Measurements from ENCODE around the gene SHKBP1. TPM values are rescaled to one million over a fixed set of nuclear protein-coding genes. Genes with fewer than 3 reads are reported as not detected.
A peak's percentile ranks its signal among the peaks of the same experiment; 100 is the strongest.

The SHKBP1 gene
- polyA plus RNA-seq, 1 experiment: 59.0 TPM

- no peak for DNase-seq (ENCODE audit: low read depth)
- Histone ChIP-seq H3K4me3 (ENCODE audit: low read depth, low read length) (peak within 1 kb of the TSS; percentile 42), H3K36me3 (ENCODE audit: control insufficient read depth, insufficient read depth, low read length) (no peaks in the 10 kb centered on the region), H3K27me3 (ENCODE audit: control insufficient read depth, insufficient read depth, low read length) (0 out of 2 replicates have a peak, but pooled peaks cover 2% of the 10 kb centered on the region)
- 0 out of 2 replicates have a peak, but pooled peaks have one; percentile 20 for TF ChIP-seq CTCF (IDR thresholded peaks at IDR 0.05; ENCODE audit: insufficient read depth, low read depth, low read length)
- CTCF ChIA-PET: interaction anchor here (0.6 to 10.4 kb wide), 13 partner anchors 15 to 296 kb away, joined by 3 to 171 read pairs (median 8); partner anchors contain the start of gene BLVRB
- POLR2A ChIA-PET: no interaction called here
Observed at GRCh38 chr19:40601134-40601974, 24.7 kb downstream of the SHKBP1 start, which contains the start of gene LTBP4. Gene LTBP4, plus strand, starts transcription at chr19:40601369. Its CDS starts 19 bp downstream, at chr19:40601388.

GRCh38 chr19:40603071-40603388 is 26.4 kb downstream of the SHKBP1 start:
- Histone ChIP-seq H3K27me3 (ENCODE audit: control insufficient read depth, insufficient read depth, low read length) (0 out of 2 replicates have a peak, but pooled peaks cover 2% of the 10 kb centered on the region), H3K36me3 (ENCODE audit: control insufficient read depth, insufficient read depth, low read length) (no peaks in the 10 kb centered on the region), H3K4me3 (ENCODE audit: low read depth, low read length) (peak overlapping the region; percentile 44)
- no peak for DNase-seq (ENCODE audit: low read depth)
- POLR2A ChIA-PET: interaction anchor here (1.3 kb wide), 1 partner anchor 177 kb away, joined by 4 read pairs; the partner anchor contains the start of gene SERTAD1
- CTCF ChIA-PET: interaction anchor here (0.9 to 10.4 kb wide), 21 partner anchors 8 to 321 kb away, joined by 3 to 171 read pairs (median 6); partner anchors contain the start of genes BLVRB and SERTAD1
- no peak for TF ChIP-seq CTCF (IDR thresholded peaks at IDR 0.05; ENCODE audit: insufficient read depth, low read depth, low read length)

DNA sequence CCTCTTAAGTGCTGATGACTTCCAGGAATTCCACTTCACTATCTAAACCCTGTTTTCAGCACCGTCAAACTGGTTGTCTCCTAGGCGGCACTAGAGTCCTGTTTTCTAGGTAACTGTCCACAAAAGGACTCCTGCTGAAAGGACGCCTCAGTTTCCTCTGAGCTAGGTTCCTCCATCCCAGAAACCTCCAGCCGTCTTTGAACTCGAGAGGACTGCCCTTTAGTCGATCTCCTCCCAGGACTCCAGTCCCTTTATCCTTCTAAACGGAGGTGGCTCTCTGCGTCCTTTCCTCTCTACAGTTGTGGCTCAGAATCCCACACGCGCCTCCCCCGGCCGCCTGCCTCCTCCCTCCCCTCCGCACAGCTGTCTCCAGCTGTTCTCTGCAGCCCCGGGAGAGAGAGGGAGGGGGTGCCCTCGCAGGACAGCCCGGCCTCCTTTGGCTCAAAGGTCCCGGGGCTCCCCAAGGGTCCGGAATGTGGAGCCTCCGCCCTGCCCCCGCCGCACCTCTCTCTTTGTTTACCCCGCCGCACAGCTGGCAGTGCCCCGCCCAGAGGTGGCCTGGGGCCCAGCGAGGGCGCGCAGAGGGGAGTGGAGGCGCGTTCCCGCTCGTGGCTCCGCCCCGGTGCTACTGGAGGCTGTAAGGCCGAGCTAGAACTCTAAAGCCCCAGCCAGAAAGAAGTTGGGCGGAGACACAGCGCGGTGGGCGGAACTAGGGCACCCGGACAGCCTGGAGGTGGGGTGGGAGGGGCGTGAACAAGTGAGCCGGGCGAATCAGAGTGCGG is 26.9 kb downstream of the SHKBP1 start:
- no peaks in the 10 kb centered on the region for H3K36me3 ChIP-seq (ENCODE audit: control insufficient read depth, insufficient read depth, low read length)

DNA sequence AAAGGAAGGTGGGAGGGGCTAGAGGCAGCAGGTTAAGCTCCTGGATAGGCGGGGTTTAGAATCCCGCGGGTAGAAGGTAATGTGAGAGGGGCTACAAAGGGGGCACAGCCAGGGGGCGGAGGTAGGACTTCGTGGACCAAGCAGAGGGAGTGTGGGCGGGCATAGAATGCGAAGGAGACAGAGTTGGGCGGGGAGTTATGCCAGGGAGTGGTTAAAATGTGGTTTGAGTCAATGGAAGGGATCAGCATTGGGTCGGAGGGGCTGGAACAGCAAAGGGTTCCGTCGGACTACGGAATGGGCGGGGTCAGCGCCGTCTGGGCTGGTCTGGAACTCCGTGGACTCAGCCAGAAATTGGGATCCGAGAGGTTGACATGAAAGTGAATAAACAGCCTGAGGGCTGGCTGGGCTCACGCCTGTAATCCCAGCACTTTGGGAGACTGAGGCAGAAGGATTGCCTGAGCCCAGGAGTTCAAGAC is 27.5 kb downstream of the SHKBP1 start:
- 0 out of 2 replicates have a peak, but pooled peaks cover 2% of the 10 kb centered on the region for H3K27me3 ChIP-seq (ENCODE audit: control insufficient read depth, insufficient read depth, low read length)
- POLR2A ChIA-PET: interaction anchor here (1.0 to 1.3 kb wide), 2 partner anchors 178 to 256 kb away, joined by 4 read pairs; partner anchors contain the start of genes PLD3 and SERTAD1
- CTCF ChIA-PET: interaction anchor here (0.6 to 10.4 kb wide), 14 partner anchors 8 to 299 kb away, joined by 3 to 171 read pairs (median 4); partner anchors contain the start of gene BLVRB
- H3K36me3 ChIP-seq (ENCODE audit: control insufficient read depth, insufficient read depth, low read length): no peaks in the 10 kb centered on the region
- TF ChIP-seq CTCF (IDR thresholded peaks at IDR 0.05; ENCODE audit: insufficient read depth, low read depth, low read length): no peak
- DNase-seq (ENCODE audit: low read depth): no peak
- H3K4me3 ChIP-seq (ENCODE audit: low read depth, low read length): peak overlapping the region; percentile 44

More for the DNA sequence above, 26.9 kb downstream of the SHKBP1 start:
- peak; percentile 85 for DNase-seq (ENCODE audit: low read depth)
- ChIA-PET CTCF (interaction anchor here (0.6 to 10.4 kb wide), 23 partner anchors 8 to 321 kb away, joined by 3 to 171 read pairs (median 5); partner anchors contain the start of gene BLVRB), POLR2A (interaction anchor here (0.6 to 1.3 kb wide), 3 partner anchors 178 to 304 kb away, joined by 3 to 4 read pairs (median 4); partner anchors contain the start of genes PLD3 and SERTAD1)
- Histone ChIP-seq H3K27me3 (ENCODE audit: control insufficient read depth, insufficient read depth, low read length) (0 out of 2 replicates have a peak, but pooled peaks cover 2% of the 10 kb centered on the region), H3K4me3 (ENCODE audit: low read depth, low read length) (peak overlapping the region; percentile 44)
- TF ChIP-seq CTCF (IDR thresholded peaks at IDR 0.05; ENCODE audit: insufficient read depth, low read depth, low read length): peak; percentile 20; the same call in 1 of the 2 replicates
